DMS153 treated with DMSO at 0.1 percent for 48 hours (cell line): ENCODE results near the gene VENTX.

ENCODE experiments used
- DNase-seq: peaks from one replicate; lab custom pipeline; 2025; ENCODE audit not compliant: unreplicated experiment; lab: John Stamatoyannopoulos, UW

Gene VENTX

GRCh38 chr10:133237588-133238465 lies at the start of gene VENTX:
VENTX (plus strand) TSS chr10:133237855; CDS start chr10:133237915, 60 bp downstream.
- DNase-seq: no peak

GRCh38 chr10:133187906-133188681 lies 49.6 kb upstream of the VENTX start:
- DNase-seq: no peak

GRCh38 chr10:133189256-133189655 lies 48.4 kb upstream of the VENTX start:
- DNase-seq: no peak

GRCh38 chr10:133189726-133190125 lies 47.9 kb upstream of the VENTX start:
- DNase-seq: no peak

GRCh38 chr10:133190225-133190624 lies 47.4 kb upstream of the VENTX start:
- DNase-seq: no peak

- no peak for DNase-seq
Measured at GRCh38 chr10:133191651-133192050, 46.0 kb upstream of the VENTX start.

- no peak for DNase-seq
Measured at GRCh38 chr10:133194151-133194550, 43.5 kb upstream of the VENTX start.

- DNase-seq: no peak
Measured at GRCh38 chr10:133195096-133195495, 42.6 kb upstream of the VENTX start.

- DNase-seq: no peak
Measured at GRCh38 chr10:133195611-133196010, 42.0 kb upstream of the VENTX start.

- no peak for DNase-seq
Measured at GRCh38 chr10:133196221-133196915, 41.3 kb upstream of the VENTX start.

GRCh38 chr10:133196936-133197758 lies 40.5 kb upstream of the VENTX start:
- DNase-seq: no peak

- no peak for DNase-seq
Measured at GRCh38 chr10:133197786-133198185, 39.9 kb upstream of the VENTX start.

GRCh38 chr10:133198206-133198605 lies 39.4 kb upstream of the VENTX start:
- no peak for DNase-seq

- no peak for DNase-seq
Measured at GRCh38 chr10:133198621-133199487, 38.8 kb upstream of the VENTX start.

GRCh38 chr10:133199488-133199885 lies 38.2 kb upstream of the VENTX start:
- no peak for DNase-seq

GRCh38 chr10:133199992-133200611 lies 37.6 kb upstream of the VENTX start:
- DNase-seq: no peak

- DNase-seq: no peak
Measured at GRCh38 chr10:133200621-133201031, 37.0 kb upstream of the VENTX start.

- DNase-seq: no peak
Measured at GRCh38 chr10:133201151-133201947, 36.3 kb upstream of the VENTX start.
